SU-DHL-6 (cell line): ENCODE measurements around the gene SLPI.

Experiments used
- H2AFZ ChIP-seq: fragments of 200-600 bp; sonication (generic); 2 replicates; pipeline ENCODE4 v1.6.1; 2014; ENCODE audit warnings: low read depth, mild to moderate bottlenecking, moderate library complexity, mixed read lengths, antibody characterized with exemption, low read length; ENCODE audit not compliant: severe bottlenecking
- H3F3A ChIP-seq: fragments of 200-600 bp; shearing (Covaris generic); 2 replicates; pipeline ENCODE4 v1.6.0; 2016; ENCODE audit warnings: antibody characterized with exemption, mild to moderate bottlenecking; ENCODE audit not compliant: insufficient read depth
- H3K27ac ChIP-seq: fragments of 200-600 bp; sonication (generic); 2 replicates; pipeline ENCODE4 v1.5.1; 2016; ENCODE audit warnings: low read depth, mild to moderate bottlenecking, low read length, moderate library complexity, mixed read lengths
- H3K27me3 ChIP-seq: fragments of 200-600 bp; sonication (generic), shearing (Covaris generic); 2 replicates; pipeline ENCODE4 v1.6.0; 2014; ENCODE audit warnings: mild to moderate bottlenecking, low read length
- H3K36me3 ChIP-seq: fragments of 200-600 bp; sonication (generic); 2 replicates; pipeline ENCODE4 v1.6.1; 2014; ENCODE audit warnings: mild to moderate bottlenecking, low read length, mixed read lengths
- H3K4me2 ChIP-seq: fragments of 300-600, 200-600 bp; shearing (Covaris generic), sonication (generic); 2 replicates; pipeline ENCODE4 v1.6.0; 2014; ENCODE audit warnings: low read length, low read depth, mild to moderate bottlenecking; ENCODE audit not compliant: poor library complexity, severe bottlenecking
- H3K4me3 ChIP-seq: fragments of 200-600 bp; sonication (generic); 2 replicates; pipeline ENCODE4 v1.5.1; 2014; ENCODE audit warnings: antibody characterized with exemption, low read length, mild to moderate bottlenecking, mixed read lengths; ENCODE audit not compliant: insufficient read depth, poor library complexity, severe bottlenecking
- H3K79me2 ChIP-seq: fragments of 200-600 bp; sonication (generic); 2 replicates; pipeline ENCODE4 v1.6.1; 2014; ENCODE audit warnings: mild to moderate bottlenecking, low read length, moderate library complexity; ENCODE audit not compliant: insufficient read depth
- H3K9ac ChIP-seq: fragments of 200-600 bp; sonication (generic); 2 replicates; pipeline ENCODE4 v1.7.0; 2014; ENCODE audit warnings: mild to moderate bottlenecking, low read length
- H3K9me2 ChIP-seq: fragments of 200-600 bp; sonication (generic); replicated peaks from 2 replicates; pipeline ENCODE4 v1.6.1; 2014; ENCODE audit warnings: low read length; ENCODE audit not compliant: insufficient read depth
- H3K9me3 ChIP-seq: fragments of 200-600 bp; sonication (generic); 2 replicates; pipeline ENCODE4 v1.6.1; 2014; ENCODE audit warnings: low read length, mixed read lengths; ENCODE audit not compliant: insufficient read depth
- H4K20me1 ChIP-seq: fragments of 200-600 bp; sonication (generic); 2 replicates; pipeline ENCODE4 v1.6.1; 2014; ENCODE audit warnings: low read depth, mild to moderate bottlenecking, antibody characterized with exemption, low read length, moderate library complexity, mixed read lengths
- EZH2phosphoT487 ChIP-seq: fragments of 200-600 bp; sonication (generic), shearing (Covaris generic); conservative IDR thresholded peaks from 2 replicates; pipeline ENCODE4 v1.6.1; 2018; ENCODE audit warnings: mild to moderate bottlenecking, antibody characterized with exemption, low read length, moderate library complexity, mixed read lengths
- TF ChIP-seq, protein P1 (sequence below): fragments of 200-600 bp; sonication (generic); IDR thresholded peaks from one replicate; pipeline ENCODE4 v1.5.1; 2017; ENCODE audit warnings: antibody characterized with exemption, mild to moderate bottlenecking, low read length, moderate library complexity; ENCODE audit not compliant: insufficient read depth, poor library complexity, severe bottlenecking

Gene SLPI

DNA sequence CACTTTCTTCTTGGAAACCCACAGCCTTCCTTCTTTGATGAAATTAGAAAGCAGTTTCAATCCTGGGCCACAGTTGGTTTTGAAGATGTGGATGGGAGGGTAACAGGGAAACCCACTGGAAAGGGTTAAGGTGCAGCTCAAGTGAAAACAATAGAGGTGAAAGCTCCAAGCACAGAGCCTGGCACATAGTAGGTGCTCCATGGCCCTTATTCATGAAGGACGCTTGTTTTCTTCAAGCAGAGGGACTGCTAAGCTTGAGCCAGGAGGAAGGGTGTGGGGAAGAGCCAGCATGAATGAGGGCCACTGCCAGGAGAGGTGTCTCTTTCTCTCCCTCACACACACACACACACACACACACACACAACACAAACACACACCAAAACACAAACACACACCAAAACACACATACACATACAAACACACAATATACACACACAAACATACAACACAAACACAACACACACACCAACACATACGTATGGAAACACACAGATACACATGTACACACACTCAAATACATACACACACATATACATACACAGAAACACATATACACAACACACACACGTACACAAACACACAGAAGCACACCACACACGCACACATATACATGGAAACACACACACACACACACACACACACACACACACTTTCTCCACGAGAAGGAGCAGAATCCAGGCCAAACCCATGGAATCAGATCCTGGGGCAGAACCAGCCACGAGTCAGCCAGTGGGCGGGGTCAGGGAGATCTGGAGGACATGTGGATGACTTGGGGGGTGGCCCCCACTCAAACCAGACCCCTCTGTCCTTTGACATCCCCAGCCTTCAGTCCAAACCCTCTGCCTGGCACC lies 28.6 kb upstream of the SLPI start:
- H3K27me3 ChIP-seq: no peaks in the 10 kb centered on the region
- H4K20me1 ChIP-seq: no peaks in the 10 kb centered on the region
- TF ChIP-seq, protein P1, sequence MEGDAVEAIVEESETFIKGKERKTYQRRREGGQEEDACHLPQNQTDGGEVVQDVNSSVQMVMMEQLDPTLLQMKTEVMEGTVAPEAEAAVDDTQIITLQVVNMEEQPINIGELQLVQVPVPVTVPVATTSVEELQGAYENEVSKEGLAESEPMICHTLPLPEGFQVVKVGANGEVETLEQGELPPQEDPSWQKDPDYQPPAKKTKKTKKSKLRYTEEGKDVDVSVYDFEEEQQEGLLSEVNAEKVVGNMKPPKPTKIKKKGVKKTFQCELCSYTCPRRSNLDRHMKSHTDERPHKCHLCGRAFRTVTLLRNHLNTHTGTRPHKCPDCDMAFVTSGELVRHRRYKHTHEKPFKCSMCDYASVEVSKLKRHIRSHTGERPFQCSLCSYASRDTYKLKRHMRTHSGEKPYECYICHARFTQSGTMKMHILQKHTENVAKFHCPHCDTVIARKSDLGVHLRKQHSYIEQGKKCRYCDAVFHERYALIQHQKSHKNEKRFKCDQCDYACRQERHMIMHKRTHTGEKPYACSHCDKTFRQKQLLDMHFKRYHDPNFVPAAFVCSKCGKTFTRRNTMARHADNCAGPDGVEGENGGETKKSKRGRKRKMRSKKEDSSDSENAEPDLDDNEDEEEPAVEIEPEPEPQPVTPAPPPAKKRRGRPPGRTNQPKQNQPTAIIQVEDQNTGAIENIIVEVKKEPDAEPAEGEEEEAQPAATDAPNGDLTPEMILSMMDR: no peak
- no peak for TF ChIP-seq EZH2phosphoT487
- H3K9ac ChIP-seq: no peak overlapping the region
- no peaks in the 10 kb centered on the region for H3K9me2 ChIP-seq
- H2AFZ ChIP-seq: no peak overlapping the region
- no peak overlapping the region for H3K4me3 ChIP-seq
- no peaks in the 10 kb centered on the region for H3F3A ChIP-seq
- H3K27ac ChIP-seq: no peak overlapping the region
- H3K79me2 ChIP-seq: no peaks in the 10 kb centered on the region
- no peaks in the 10 kb centered on the region for H3K9me3 ChIP-seq
- no peak overlapping the region for H3K4me2 ChIP-seq
- H3K36me3 ChIP-seq: no peaks in the 10 kb centered on the region

DNA sequence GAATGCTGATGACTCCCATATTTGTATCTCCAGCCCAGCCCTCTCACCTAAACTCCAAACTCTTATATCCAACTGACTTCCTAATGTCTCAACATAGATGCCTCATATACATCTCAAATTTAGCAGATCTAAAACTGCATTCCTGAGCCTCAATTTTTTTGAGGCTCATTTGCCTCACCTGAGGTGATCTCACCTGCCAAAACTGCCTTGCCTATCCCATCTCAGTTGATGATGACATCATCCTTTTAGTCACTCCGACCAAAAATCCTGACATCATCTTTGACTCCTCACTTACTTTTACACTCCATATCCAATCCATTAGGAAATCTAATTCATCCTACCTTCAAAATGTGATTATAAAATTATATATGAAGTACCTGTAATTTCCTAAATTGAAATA lies 25.6 kb upstream of the SLPI start:
- no peak overlapping the region for H3K9ac ChIP-seq
- no peaks in the 10 kb centered on the region for H4K20me1 ChIP-seq
- TF ChIP-seq, protein P1: no peak
- TF ChIP-seq EZH2phosphoT487: no peak
- no peak overlapping the region for H3K4me2 ChIP-seq
- no peak overlapping the region for H3K27ac ChIP-seq
- no peaks in the 10 kb centered on the region for H3F3A ChIP-seq
- no peaks in the 10 kb centered on the region for H3K79me2 ChIP-seq
- no peak overlapping the region for H2AFZ ChIP-seq
- H3K9me2 ChIP-seq: no peaks in the 10 kb centered on the region
- no peaks in the 10 kb centered on the region for H3K36me3 ChIP-seq
- H3K9me3 ChIP-seq: no peaks in the 10 kb centered on the region
- no peaks in the 10 kb centered on the region for H3K27me3 ChIP-seq
- no peak overlapping the region for H3K4me3 ChIP-seq

GRCh38 chr20:45275338-45275737 lies 21.0 kb upstream of the SLPI start:
- H3K4me3 ChIP-seq: no peak overlapping the region
- H3K36me3 ChIP-seq: no peaks in the 10 kb centered on the region
- H3K27me3 ChIP-seq: no peaks in the 10 kb centered on the region
- no peaks in the 10 kb centered on the region for H3K9me2 ChIP-seq
- H3K4me2 ChIP-seq: no peak overlapping the region
- no peaks in the 10 kb centered on the region for H3F3A ChIP-seq
- no peaks in the 10 kb centered on the region for H4K20me1 ChIP-seq
- no peak for TF ChIP-seq EZH2phosphoT487
- TF ChIP-seq, protein P1: no peak
- H3K79me2 ChIP-seq: no peaks in the 10 kb centered on the region
- no peak overlapping the region for H3K9ac ChIP-seq
- H2AFZ ChIP-seq: no peak overlapping the region
- no peaks in the 10 kb centered on the region for H3K9me3 ChIP-seq
- H3K27ac ChIP-seq: no peak overlapping the region
